Stimulated activated CD4-positive, alpha-beta T cell treated with anti-CD3 and anti-CD28 coated beads, Interleukin-1b, Interleukin-23, amount 100 ng/mL, for 1 hour (primary cell): ENCODE results near the gene ZMIZ2.
"Not testable (repeated sequence)": the region's sequence is repeated elsewhere in the genome, so short reads cannot be mapped to it uniquely, and the experiment has no call there.

Experiments used
- DNase-seq, 2 donors: peaks; one replicate each; pipeline ENCODE4 v3.0.0-alpha.2; 2020; ENCODE audit warnings: low read depth in 2 of 2

Gene ZMIZ2

GRCh38 chr7:44774486-44774885 is 25.8 kb downstream of the ZMIZ2 start:
- DNase-seq: not testable (repeated sequence)

GRCh38 chr7:44775383-44776107 is 26.9 kb downstream of the ZMIZ2 start:
- DNase-seq: no peak

- DNase-seq: no peak
Measured at GRCh38 chr7:44776211-44776610, 27.6 kb downstream of the ZMIZ2 start.

- DNase-seq: no peak
Measured at GRCh38 chr7:44782460-44782859, 33.8 kb downstream of the ZMIZ2 start.

GRCh38 chr7:44783407-44783806 is 34.8 kb downstream of the ZMIZ2 start:
- no peak for DNase-seq

- DNase-seq: no peak
Measured at GRCh38 chr7:44784364-44784763, 35.7 kb downstream of the ZMIZ2 start.

GRCh38 chr7:44785218-44785617 is 36.6 kb downstream of the ZMIZ2 start:
- DNase-seq: not testable (repeated sequence)

- no peak for DNase-seq
Measured at GRCh38 chr7:44787041-44787440, 38.4 kb downstream of the ZMIZ2 start.

GRCh38 chr7:44787762-44788161 is 39.1 kb downstream of the ZMIZ2 start:
- no peak for DNase-seq

- DNase-seq: no peak
Measured at GRCh38 chr7:44789990-44790389, 41.3 kb downstream of the ZMIZ2 start.

GRCh38 chr7:44791278-44792219 is 42.9 kb downstream of the ZMIZ2 start:
- no peak for DNase-seq

GRCh38 chr7:44793919-44794318 is 45.3 kb downstream of the ZMIZ2 start:
- DNase-seq: no peak

GRCh38 chr7:44794331-44794730 is 45.7 kb downstream of the ZMIZ2 start:
- DNase-seq: no peak

- no peak for DNase-seq
Measured at GRCh38 chr7:44796034-44796503, 47.4 kb downstream of the ZMIZ2 start.

- peak; percentile 93 to 98 for DNase-seq
Measured at GRCh38 chr7:44796504-44797328, 48.1 kb downstream of the ZMIZ2 start, which contains the start of gene PPIA. Gene PPIA, plus strand, starts transcription at chr7:44796681. Its CDS starts 44 bp downstream, at chr7:44796725.

- peak; percentile 52 to 63 for DNase-seq
Measured at GRCh38 chr7:44797329-44798258, 48.9 kb downstream of the ZMIZ2 start.

GRCh38 chr7:44798649-44799305 is 50.1 kb downstream of the ZMIZ2 start:
- no peak for DNase-seq

GRCh38 chr7:44799939-44800338 is 51.3 kb downstream of the ZMIZ2 start:
- DNase-seq: no peak

- no peak for DNase-seq
Measured at GRCh38 chr7:44801890-44802289, 53.2 kb downstream of the ZMIZ2 start.

- no peak for DNase-seq
Measured at GRCh38 chr7:44802418-44803025, 53.9 kb downstream of the ZMIZ2 start.
